Thyroid gland (tissue), 4 donors: ENCODE measurements around the gene EIF3J. TPM values are rescaled to one million over a fixed set of nuclear protein-coding genes. Genes with fewer than 3 reads are reported as not detected.

ENCODE experiments used
- DNase-seq, 2 donors: peaks; one replicate each; pipeline ENCODE4 v3.0.0-alpha.2; 2019
- H3K27ac ChIP-seq, 3 donors: fragments of 200-600 bp; sonication (generic); 1 replicate in 2 of 3; 2 replicates in 1 of 3; pipeline ENCODE4 v1.5.1; 2016 to 2019; ENCODE audit warnings: mild to moderate bottlenecking in 1 of 3, moderate library complexity in 1 of 3
- H3K27me3 ChIP-seq: fragments of 200-600 bp; sonication (generic); one replicate; pipeline ENCODE4 v1.5.1; 2019
- H3K36me3 ChIP-seq, 2 donors: fragments of 200-600 bp; sonication (generic); one replicate each; pipeline ENCODE4 v1.5.1; 2016 to 2019
- H3K4me1 ChIP-seq, 2 donors: fragments of 200-600 bp; sonication (generic); one replicate each; pipeline ENCODE4 v1.5.1; 2017 to 2019
- H3K4me3 ChIP-seq, 3 donors: fragments of 200-600 bp; sonication (generic); replicated peaks in 1 of 3; 1 replicate in 2 of 3; 2 replicates in 1 of 3; pipeline ENCODE4 v1.5.1; 2016; ENCODE audit warnings: mild to moderate bottlenecking in 1 of 3
- H3K9me3 ChIP-seq: fragments of 200-600 bp; sonication (generic); one replicate; pipeline ENCODE4 v1.5.1; 2017
- POLR2A ChIP-seq, 2 donors: fragments of 450-650 bp; IDR thresholded peaks; one replicate each; pipeline ENCODE4 v1.6.1; 2017; ENCODE audit warnings: antibody characterized with exemption in 2 of 2, mild to moderate bottlenecking in 2 of 2, moderate library complexity in 1 of 2
- WGBS, 2 donors: methylation state at CpG; one replicate each; pipeline ENCODE4 v1.1.5; 2017; 5-methylcytosine and 5-hydroxymethylcytosine counted together
- intact Hi-C: fragments of 100-400 bp; cut with DNase I; formaldehyde crosslinking; loops from one replicate; pipeline ENCODE4 v1.15.1; 2023
- total RNA-seq, 4 donors: library from RNA; depleted of rRNA; stranded (reverse); fragments of >200 nt; gene quantifications; one replicate each; pipeline ENCODE4 v1.2.3, GENCODE V29; 2016
- TF ChIP-seq, protein P1 (sequence below), 6 experiments: fragments of 200-600 bp in 3 of 6; fragments of 450-650 bp in 3 of 6; sonication (generic) in 3 of 6; IDR thresholded peaks; one replicate each; pipeline ENCODE4 v1.5.1; 2016 to 2019; ENCODE audit warnings: antibody characterized with exemption in 6 of 6, mild to moderate bottlenecking in 2 of 6, inconsistent platforms in 1 of 6, moderate library complexity in 1 of 6

The EIF3J gene, protein sequence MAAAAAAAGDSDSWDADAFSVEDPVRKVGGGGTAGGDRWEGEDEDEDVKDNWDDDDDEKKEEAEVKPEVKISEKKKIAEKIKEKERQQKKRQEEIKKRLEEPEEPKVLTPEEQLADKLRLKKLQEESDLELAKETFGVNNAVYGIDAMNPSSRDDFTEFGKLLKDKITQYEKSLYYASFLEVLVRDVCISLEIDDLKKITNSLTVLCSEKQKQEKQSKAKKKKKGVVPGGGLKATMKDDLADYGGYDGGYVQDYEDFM
- 10 to 100 TPM; 36.7 to 50.7 (median 39.3) TPM for total RNA-seq

DNA sequence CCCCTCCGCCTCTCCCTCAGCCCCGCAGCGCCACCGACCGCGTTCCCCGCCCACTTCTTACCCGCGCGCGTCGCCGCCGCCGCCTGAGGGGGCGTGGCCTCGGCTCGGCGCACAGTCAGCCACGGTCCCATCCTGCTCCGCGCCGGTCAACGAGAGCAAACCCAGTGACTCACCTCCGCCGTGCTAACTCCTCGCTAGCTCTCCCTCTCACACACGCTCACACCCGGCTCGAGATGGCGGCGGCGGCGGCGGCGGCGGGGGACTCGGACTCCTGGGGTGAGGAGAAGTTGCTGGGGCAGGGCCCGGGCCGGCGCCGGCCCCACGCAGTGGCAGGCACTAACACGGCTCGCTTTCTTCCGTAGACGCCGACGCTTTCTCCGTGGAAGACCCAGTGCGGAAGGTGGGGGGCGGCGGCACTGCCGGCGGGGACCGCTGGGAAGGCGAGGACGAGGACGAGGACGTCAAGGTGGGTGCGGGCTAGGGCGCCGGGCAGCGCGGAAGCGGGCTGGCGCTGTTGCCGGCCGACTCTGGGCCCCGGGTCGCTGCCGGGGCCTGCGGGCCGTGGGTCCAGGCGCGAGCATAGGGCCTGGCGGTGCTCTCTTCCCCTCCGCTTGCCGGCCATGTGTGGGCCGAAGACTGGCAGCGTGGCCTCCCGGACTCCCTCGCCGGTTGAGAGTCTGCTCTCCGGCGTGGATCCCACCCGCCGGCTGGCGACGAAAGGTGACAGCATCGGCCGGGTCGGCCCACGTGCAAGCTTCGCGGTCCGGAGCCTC, at the start of gene EIF3J:
EIF3J (plus strand) TSS at position 186 of the 773 bp plus-strand sequence; CDS start at position 234, 48 bp downstream.
- Histone ChIP-seq H3K36me3 (no peaks in the 10 kb centered on the region), H3K4me3 (peak within 1 kb of the TSS; percentile 89 to 94 (median 92)), H3K27me3 (no peaks in the 10 kb centered on the region), H3K27ac (peak within 1 kb of the TSS; percentile 89 to 99 (median 94)), H3K4me1 (peaks cover 17 to 27% of the 10 kb centered on the region in 2 donors), H3K9me3 (no peaks in the 10 kb centered on the region)
- TF ChIP-seq, protein P1, sequence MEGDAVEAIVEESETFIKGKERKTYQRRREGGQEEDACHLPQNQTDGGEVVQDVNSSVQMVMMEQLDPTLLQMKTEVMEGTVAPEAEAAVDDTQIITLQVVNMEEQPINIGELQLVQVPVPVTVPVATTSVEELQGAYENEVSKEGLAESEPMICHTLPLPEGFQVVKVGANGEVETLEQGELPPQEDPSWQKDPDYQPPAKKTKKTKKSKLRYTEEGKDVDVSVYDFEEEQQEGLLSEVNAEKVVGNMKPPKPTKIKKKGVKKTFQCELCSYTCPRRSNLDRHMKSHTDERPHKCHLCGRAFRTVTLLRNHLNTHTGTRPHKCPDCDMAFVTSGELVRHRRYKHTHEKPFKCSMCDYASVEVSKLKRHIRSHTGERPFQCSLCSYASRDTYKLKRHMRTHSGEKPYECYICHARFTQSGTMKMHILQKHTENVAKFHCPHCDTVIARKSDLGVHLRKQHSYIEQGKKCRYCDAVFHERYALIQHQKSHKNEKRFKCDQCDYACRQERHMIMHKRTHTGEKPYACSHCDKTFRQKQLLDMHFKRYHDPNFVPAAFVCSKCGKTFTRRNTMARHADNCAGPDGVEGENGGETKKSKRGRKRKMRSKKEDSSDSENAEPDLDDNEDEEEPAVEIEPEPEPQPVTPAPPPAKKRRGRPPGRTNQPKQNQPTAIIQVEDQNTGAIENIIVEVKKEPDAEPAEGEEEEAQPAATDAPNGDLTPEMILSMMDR (IDR thresholded peaks at IDR 0.05): no peak
- peak; percentile 45 to 88 for TF ChIP-seq POLR2A (IDR thresholded peaks at IDR 0.05)
- intact Hi-C loops: loop anchor here (10.0 kb wide), 1 partner anchor 252 kb away; the partner anchor contains the start of gene GOLM2
- peak; percentile 96 for DNase-seq
- WGBS, 2 donors: 0% methylated on average over 15 to 18 of the region's 97 CpGs

DNA sequence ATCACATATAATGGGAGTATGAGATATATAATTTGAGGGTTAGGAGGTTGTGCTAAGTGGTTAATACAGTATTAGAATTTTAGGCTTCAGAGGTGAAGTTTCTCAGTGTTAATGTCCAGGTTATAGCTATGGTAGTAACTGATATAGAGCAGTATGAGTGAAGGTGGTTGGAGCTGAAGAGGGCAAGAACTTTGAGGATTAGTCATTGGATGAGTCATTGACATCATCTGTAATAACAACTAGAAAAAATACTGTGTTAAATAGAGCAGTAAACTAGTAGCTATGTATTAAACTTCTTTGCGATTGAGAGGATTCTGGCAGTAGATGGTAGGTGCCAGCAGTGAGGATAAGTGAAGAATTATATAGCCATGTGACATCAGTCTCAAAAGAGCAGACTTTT, 47.5 kb upstream of the EIF3J start:
- Histone ChIP-seq H3K4me1 (peaks cover 0 to 7% of the 10 kb centered on the region in 2 donors), H3K27me3 (no peaks in the 10 kb centered on the region), H3K4me3 (no peak overlapping the region), H3K9me3 (no peaks in the 10 kb centered on the region), H3K36me3 (peaks cover 7 to 11% of the 10 kb centered on the region in 2 donors), H3K27ac (no peak overlapping the region)
- 81 to 85% methylated on average over 1 of the region's 1 CpG for WGBS, 2 donors
- TF ChIP-seq, protein P1 (IDR thresholded peaks at IDR 0.05): no peak
- TF ChIP-seq POLR2A (IDR thresholded peaks at IDR 0.05): no peak
- no peak for DNase-seq
- intact Hi-C loops: no loop called here

DNA sequence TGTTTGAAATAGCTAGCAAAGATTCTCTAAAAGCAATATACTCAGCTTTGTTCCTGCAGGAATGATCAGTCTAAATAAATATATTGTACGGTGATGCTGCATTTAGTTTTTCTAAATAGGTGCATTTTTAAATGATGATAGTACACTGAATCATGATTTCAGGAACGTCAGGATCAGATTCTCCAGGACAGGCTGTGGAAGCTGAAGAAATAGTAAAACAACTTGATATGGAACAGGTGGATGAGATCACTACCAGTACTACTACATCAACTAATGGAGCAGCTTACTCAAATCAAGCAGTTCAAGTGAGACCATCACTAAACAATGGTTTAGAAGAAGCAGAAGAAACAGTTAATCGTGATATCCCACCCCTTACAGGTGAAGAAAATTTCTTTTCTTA, 46.3 kb upstream of the EIF3J start:
- H3K27ac ChIP-seq: no peak overlapping the region
- no peak for DNase-seq
- H3K4me3 ChIP-seq: no peak overlapping the region
- 83 to 90% methylated on average over 3 of the region's 3 CpGs for WGBS, 2 donors
- intact Hi-C loops: no loop called here
- peaks cover 0 to 7% of the 10 kb centered on the region in 2 donors for H3K4me1 ChIP-seq
- no peaks in the 10 kb centered on the region for H3K9me3 ChIP-seq
- H3K36me3 ChIP-seq: peaks cover 7 to 11% of the 10 kb centered on the region in 2 donors
- no peaks in the 10 kb centered on the region for H3K27me3 ChIP-seq
- TF ChIP-seq, protein P1 (IDR thresholded peaks at IDR 0.05): no peak
- no peak for TF ChIP-seq POLR2A (IDR thresholded peaks at IDR 0.05)

DNA sequence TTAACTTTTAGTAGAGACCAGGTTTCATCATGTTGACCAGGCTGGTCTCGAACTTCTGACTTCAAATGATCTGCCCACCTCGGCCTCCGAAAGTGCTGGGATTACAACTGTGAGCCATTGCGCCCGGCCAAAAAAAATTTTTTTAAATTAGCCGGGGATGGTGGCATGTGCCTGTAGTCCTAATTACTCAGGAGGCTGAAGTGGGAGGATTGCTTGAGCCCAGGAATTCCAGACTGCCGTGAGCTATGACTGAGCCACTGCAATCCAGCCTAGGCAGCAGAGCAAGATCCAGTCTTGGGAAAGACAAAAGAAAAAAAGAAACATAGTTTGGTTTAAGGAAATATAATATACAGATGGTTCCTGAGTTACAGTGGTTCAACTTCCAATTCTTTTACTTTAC, 44.9 kb upstream of the EIF3J start:
- intact Hi-C loops: no loop called here
- no peak overlapping the region for H3K27ac ChIP-seq
- H3K36me3 ChIP-seq: peaks cover 7 to 11% of the 10 kb centered on the region in 2 donors
- no peaks in the 10 kb centered on the region for H3K9me3 ChIP-seq
- peaks cover 0 to 7% of the 10 kb centered on the region in 2 donors for H3K4me1 ChIP-seq
- no peak overlapping the region for H3K4me3 ChIP-seq
- H3K27me3 ChIP-seq: no peaks in the 10 kb centered on the region
- WGBS, 2 donors: 95 to 96% methylated on average over 7 of the region's 7 CpGs
- TF ChIP-seq, protein P1 (IDR thresholded peaks at IDR 0.05): no peak
- TF ChIP-seq POLR2A (IDR thresholded peaks at IDR 0.05): no peak
- no peak for DNase-seq

DNA sequence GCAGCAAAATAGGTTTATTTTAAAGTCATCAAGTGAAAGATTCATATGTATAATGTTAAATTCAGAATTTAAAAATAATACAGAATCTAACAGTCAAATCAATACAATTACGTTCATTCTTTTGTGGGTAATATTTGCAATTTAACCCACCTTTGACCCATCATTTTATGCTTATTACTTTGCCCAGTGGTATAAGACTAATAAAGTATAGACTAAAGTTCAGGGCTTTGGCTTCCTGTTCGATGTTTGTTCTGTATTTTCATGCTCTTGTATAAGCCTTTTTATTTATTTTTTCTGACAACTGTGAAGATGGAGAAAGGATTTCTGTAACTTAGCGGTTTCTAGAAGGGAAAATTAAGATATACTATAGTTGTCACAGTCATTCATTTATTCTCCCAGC, 44.3 kb upstream of the EIF3J start:
- H3K4me1 ChIP-seq: peaks cover 0 to 7% of the 10 kb centered on the region in 2 donors
- peaks cover 5% of the 10 kb centered on the region in 2 donors for H3K36me3 ChIP-seq
- no peaks in the 10 kb centered on the region for H3K9me3 ChIP-seq
- H3K27me3 ChIP-seq: no peaks in the 10 kb centered on the region
- H3K4me3 ChIP-seq: no peak overlapping the region
- WGBS, 2 donors: 87 to 90% methylated on average over 3 of the region's 3 CpGs
- intact Hi-C loops: no loop called here
- no peak for DNase-seq
- H3K27ac ChIP-seq: no peak overlapping the region
- TF ChIP-seq, protein P1 (IDR thresholded peaks at IDR 0.05): no peak
- no peak for TF ChIP-seq POLR2A (IDR thresholded peaks at IDR 0.05)
